ENCODE results near the gene IGFLR1. TPM values are rescaled to one million over a fixed set of nuclear protein-coding genes. Genes with fewer than 3 reads are reported as not detected.

IGFLR1 gene
- total RNA-seq, 2 donors from 2014 or later, result 6.0 to 11.2 TPM

DNA sequence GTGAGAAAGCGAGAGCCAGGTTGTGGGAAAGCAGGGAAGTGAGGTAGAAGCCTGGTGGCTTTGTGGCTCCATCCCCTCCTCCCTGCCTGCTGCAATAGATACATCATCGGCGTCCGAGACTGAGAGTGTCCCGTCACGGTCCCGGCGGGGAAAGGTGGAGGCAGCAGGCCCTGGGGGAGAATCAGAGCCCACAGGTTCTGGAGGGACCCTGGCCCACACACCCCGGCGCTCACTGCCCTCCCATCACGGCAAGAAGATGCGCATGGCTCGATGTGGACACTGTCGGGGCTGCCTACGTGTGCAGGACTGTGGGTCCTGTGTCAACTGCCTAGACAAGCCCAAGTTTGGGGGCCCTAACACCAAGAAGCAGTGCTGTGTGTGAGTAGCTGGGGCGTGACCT is 19.4 kb downstream of the IGFLR1 start:
- Histone ChIP-seq H3K4me1 (peaks cover 17% of the 10 kb centered on the region), H3K4me3 (no peak overlapping the region), H3K27ac (no peak overlapping the region), H3K36me3 (replicated peaks in 1 of 2; ENCODE audit: insufficient read depth in 1 of 2, low read depth in 2 of 2) (peaks cover 27 to 48% of the 10 kb centered on the region in 2 donors), H3K9me3 (no peaks in the 10 kb centered on the region), H3K27me3 (no peaks in the 10 kb centered on the region)
- no peak for ATAC-seq
- TF ChIP-seq POLR2A (IDR thresholded peaks at IDR 0.05), result no peak
- TF ChIP-seq, protein P1, sequence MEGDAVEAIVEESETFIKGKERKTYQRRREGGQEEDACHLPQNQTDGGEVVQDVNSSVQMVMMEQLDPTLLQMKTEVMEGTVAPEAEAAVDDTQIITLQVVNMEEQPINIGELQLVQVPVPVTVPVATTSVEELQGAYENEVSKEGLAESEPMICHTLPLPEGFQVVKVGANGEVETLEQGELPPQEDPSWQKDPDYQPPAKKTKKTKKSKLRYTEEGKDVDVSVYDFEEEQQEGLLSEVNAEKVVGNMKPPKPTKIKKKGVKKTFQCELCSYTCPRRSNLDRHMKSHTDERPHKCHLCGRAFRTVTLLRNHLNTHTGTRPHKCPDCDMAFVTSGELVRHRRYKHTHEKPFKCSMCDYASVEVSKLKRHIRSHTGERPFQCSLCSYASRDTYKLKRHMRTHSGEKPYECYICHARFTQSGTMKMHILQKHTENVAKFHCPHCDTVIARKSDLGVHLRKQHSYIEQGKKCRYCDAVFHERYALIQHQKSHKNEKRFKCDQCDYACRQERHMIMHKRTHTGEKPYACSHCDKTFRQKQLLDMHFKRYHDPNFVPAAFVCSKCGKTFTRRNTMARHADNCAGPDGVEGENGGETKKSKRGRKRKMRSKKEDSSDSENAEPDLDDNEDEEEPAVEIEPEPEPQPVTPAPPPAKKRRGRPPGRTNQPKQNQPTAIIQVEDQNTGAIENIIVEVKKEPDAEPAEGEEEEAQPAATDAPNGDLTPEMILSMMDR (IDR thresholded peaks at IDR 0.05), result no peak
- 88 to 93% methylated on average over 10 to 16 of the region's 16 CpGs for WGBS, 2 donors
- intact Hi-C loops (cut with DNase I), result no loop called here
- no peak for DNase-seq

DNA sequence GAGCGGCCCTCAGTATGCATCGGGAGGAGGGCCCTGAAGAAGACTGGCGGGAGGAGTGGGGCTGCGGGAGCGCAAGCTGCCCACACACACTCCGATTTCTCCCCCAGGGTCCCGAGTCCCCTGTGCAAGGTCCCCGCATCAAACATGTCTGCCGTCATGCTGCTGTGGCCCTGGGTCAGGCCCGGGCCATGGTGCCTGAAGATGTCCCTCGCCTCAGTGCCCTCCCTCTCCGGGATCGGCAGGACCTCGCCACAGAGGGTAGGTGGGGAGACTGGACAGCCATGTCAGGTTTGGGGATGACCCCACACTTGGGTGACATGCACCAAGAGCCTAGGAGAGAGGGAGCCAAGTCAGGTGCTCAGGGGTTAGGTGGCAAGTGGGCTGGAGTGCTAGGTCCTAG is 19.8 kb downstream of the IGFLR1 start:
- Histone ChIP-seq H3K9me3 (no peaks in the 10 kb centered on the region), H3K36me3 (replicated peaks in 1 of 2; ENCODE audit: insufficient read depth in 1 of 2, low read depth in 2 of 2) (peaks cover 27 to 44% of the 10 kb centered on the region in 2 donors), H3K27ac (no peak overlapping the region), H3K27me3 (no peaks in the 10 kb centered on the region), H3K4me3 (no peak overlapping the region), H3K4me1 (peaks cover 17% of the 10 kb centered on the region)
- intact Hi-C loops (cut with DNase I), result no loop called here
- TF ChIP-seq POLR2A (IDR thresholded peaks at IDR 0.05), result no peak
- TF ChIP-seq, protein P1 (IDR thresholded peaks at IDR 0.05), result no peak
- ATAC-seq (no peak), DNase-seq (no peak)
- 97% methylated on average over 11 to 14 of the region's 14 CpGs for WGBS, 2 donors

DNA sequence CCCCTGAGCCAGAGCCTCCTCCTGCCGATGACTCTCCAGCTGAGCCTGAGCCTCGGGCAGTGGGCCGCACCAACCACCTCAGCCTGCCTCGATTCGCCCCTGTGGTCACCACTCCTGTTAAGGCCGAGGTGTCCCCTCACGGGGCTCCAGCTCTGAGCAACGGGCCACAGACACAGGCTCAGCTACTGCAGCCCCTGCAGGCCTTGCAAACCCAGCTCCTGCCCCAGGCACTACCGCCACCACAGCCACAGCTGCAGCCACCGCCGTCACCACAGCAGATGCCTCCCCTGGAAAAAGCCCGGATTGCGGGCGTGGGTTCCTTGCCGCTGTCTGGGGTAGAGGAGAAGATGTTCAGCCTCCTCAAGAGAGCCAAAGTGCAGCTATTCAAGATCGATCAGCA is 20.9 kb downstream of the IGFLR1 start:
- DNase-seq, result no peak
- H3K36me3 ChIP-seq (replicated peaks in 1 of 2; ENCODE audit: insufficient read depth in 1 of 2, low read depth in 2 of 2), result peaks cover 27 to 36% of the 10 kb centered on the region in 2 donors
- ATAC-seq, result no peak
- TF ChIP-seq, protein P1 (IDR thresholded peaks at IDR 0.05), result no peak
- H3K27ac ChIP-seq, result no peak overlapping the region
- peaks cover 20% of the 10 kb centered on the region for H3K4me1 ChIP-seq
- WGBS, 2 donors, result 93 to 95% methylated on average over 11 to 16 of the region's 16 CpGs
- intact Hi-C loops (cut with DNase I), result no loop called here
- no peaks in the 10 kb centered on the region for H3K9me3 ChIP-seq
- no peak overlapping the region for H3K4me3 ChIP-seq
- no peaks in the 10 kb centered on the region for H3K27me3 ChIP-seq

DNA sequence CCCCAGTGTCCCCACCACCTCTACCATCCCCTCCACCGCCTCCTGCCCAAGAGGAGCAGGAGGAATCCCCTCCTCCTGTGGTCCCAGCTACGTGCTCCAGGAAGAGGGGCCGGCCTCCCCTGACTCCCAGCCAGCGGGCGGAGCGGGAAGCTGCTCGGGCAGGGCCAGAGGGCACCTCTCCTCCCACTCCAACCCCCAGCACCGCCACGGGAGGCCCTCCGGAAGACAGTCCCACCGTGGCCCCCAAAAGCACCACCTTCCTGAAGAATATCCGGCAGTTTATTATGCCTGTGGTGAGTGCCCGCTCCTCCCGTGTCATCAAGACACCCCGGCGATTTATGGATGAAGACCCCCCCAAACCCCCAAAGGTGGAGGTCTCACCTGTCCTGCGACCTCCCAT is 21.6 kb downstream of the IGFLR1 start:
- Histone ChIP-seq H3K27me3 (no peaks in the 10 kb centered on the region), H3K36me3 (replicated peaks in 1 of 2; ENCODE audit: insufficient read depth in 1 of 2, low read depth in 2 of 2) (peaks cover 23 to 28% of the 10 kb centered on the region in 2 donors), H3K4me3 (no peak overlapping the region), H3K4me1 (peaks cover 27% of the 10 kb centered on the region), H3K9me3 (no peaks in the 10 kb centered on the region), H3K27ac (no peak overlapping the region)
- WGBS, 2 donors, result 76 to 93% methylated on average over 4 to 12 of the region's 17 CpGs
- no peak for ATAC-seq
- TF ChIP-seq, protein P1 (IDR thresholded peaks at IDR 0.05), result no peak
- TF ChIP-seq POLR2A (IDR thresholded peaks at IDR 0.05), result no peak
- DNase-seq, result no peak
- intact Hi-C loops (cut with DNase I), result no loop called here

DNA sequence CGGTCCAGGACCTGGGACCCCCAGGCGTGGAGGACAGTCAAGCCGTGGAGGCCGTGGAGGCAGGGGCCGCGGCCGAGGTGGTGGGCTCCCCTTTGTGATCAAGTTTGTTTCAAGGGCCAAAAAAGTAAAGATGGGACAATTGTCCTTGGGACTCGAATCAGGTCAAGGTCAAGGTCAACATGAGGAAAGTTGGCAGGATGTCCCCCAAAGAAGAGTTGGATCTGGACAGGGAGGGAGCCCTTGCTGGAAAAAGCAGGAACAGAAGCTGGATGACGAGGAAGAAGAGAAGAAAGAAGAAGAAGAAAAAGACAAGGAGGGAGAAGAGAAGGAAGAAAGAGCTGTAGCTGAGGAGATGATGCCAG is 22.1 kb downstream of the IGFLR1 start:
- Histone ChIP-seq H3K36me3 (replicated peaks in 1 of 2; ENCODE audit: insufficient read depth in 1 of 2, low read depth in 2 of 2) (peaks cover 18 to 23% of the 10 kb centered on the region in 2 donors), H3K27me3 (no peaks in the 10 kb centered on the region), H3K4me1 (peaks cover 32% of the 10 kb centered on the region), H3K27ac (no peak overlapping the region), H3K9me3 (no peaks in the 10 kb centered on the region), H3K4me3 (no peak overlapping the region)
- no peak for DNase-seq
- intact Hi-C loops (cut with DNase I), result no loop called here
- TF ChIP-seq POLR2A (IDR thresholded peaks at IDR 0.05), result no peak
- TF ChIP-seq, protein P1 (IDR thresholded peaks at IDR 0.05), result no peak
- ATAC-seq, result no peak
- WGBS, 2 donors, result 85 to 89% methylated on average over 8 to 9 of the region's 9 CpGs
